Upper lobe of right lung (tissue), 1 donor: ENCODE results near the gene PFKFB1. TPM values are rescaled to one million over a fixed set of nuclear protein-coding genes. Genes with fewer than 3 reads are reported as not detected.

Experiments
- ATAC-seq: fragments of 200-7000 bp; cut with Tn5 transposase; one replicate; pipeline ENCODE4 v1.9.1; 2020; ENCODE audit warnings: mild to moderate bottlenecking, moderate library complexity
- DNase-seq: peaks from one replicate; pipeline ENCODE4 v3.0.0-alpha.2; 2020
- H3K27ac ChIP-seq: fragments of 200-600 bp; one replicate; pipeline ENCODE4 v1.8.0; 2022
- H3K27me3 ChIP-seq: fragments of 200-600 bp; one replicate; pipeline ENCODE4 v1.8.0; 2022; ENCODE audit warnings: mild to moderate bottlenecking
- H3K36me3 ChIP-seq: fragments of 200-600 bp; one replicate; pipeline ENCODE4 v1.8.0; 2022
- H3K4me1 ChIP-seq: fragments of 200-600 bp; one replicate; pipeline ENCODE4 v1.8.0; 2022
- H3K4me3 ChIP-seq: fragments of 200-600 bp; one replicate; pipeline ENCODE4 v1.8.0; 2022; ENCODE audit warnings: mild to moderate bottlenecking
- H3K9me3 ChIP-seq: fragments of 200-600 bp; one replicate; pipeline ENCODE4 v1.8.0; 2022
- CTCF ChIP-seq: fragments of 200-600 bp; IDR thresholded peaks from one replicate; pipeline ENCODE4 v1.8.0; 2022; ENCODE audit warnings: antibody characterized with exemption
- intact Hi-C: fragments of 100-400 bp; cut with DNase I; formaldehyde crosslinking; loops from one replicate; pipeline ENCODE4 v1.11.0; 2022
- long read RNA-seq: library from polyadenylated mRNA; unstranded; transcript quantifications from one replicate; pipeline ENCODE4 v2.0.0, GENCODE V29; 2021
- total RNA-seq: library from RNA; stranded (reverse); fragmentation: NEBNext Ultra II Directional; extraction: Animal tissue kit (Norgen Biotek cat#: 25700); gene quantifications from one replicate; pipeline ENCODE4 v1.2.1, GENCODE V29; 2021
- donor health status: DM: no; HTN: yes; CAD: no; lungs with severe emphysema.

The PFKFB1 gene
- total RNA-seq = not detected
- long read RNA-seq = 0 reads

GRCh38 chrX:54994099-54994498 is at the start of gene PFKFB1:
Gene PFKFB1, minus strand, starts transcription at chrX:54994188. Its CDS starts 181 bp downstream, at chrX:54994007.
- ATAC-seq = no peak
- H3K4me3 ChIP-seq = no peak within 1 kb of the TSS
- intact Hi-C loops = no loop called here
- no peak for DNase-seq
- H3K27ac ChIP-seq = no peak within 1 kb of the TSS
- no peaks in the 10 kb centered on the region for H3K36me3 ChIP-seq
- no peaks in the 10 kb centered on the region for H3K4me1 ChIP-seq
- no peaks in the 10 kb centered on the region for H3K27me3 ChIP-seq
- no peak for TF ChIP-seq CTCF
- H3K9me3 ChIP-seq = no peaks in the 10 kb centered on the region

DNA sequence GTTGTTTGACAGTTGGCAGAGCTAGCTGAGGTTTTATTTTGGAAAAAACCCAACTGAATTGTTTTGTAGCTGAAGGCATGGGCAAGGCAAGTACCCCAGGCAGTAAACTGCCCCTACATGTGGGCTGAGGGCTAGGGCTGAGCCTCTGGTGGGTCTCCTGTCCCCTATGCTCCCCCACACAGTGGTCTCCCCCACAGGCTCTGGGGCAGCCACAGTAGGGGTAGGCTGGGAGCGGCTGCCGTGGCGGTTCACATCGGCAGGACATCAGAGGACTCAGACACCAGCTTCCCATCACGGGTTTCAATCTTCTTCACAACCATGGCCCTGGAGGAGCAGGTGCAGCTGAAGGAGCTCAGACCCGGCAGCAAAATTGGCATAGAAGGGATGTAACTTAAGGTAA is 47.5 kb upstream of the PFKFB1 start:
- Histone ChIP-seq H3K9me3 (no peaks in the 10 kb centered on the region), H3K27me3 (no peaks in the 10 kb centered on the region), H3K27ac (no peak overlapping the region), H3K36me3 (no peaks in the 10 kb centered on the region), H3K4me3 (no peak overlapping the region), H3K4me1 (no peaks in the 10 kb centered on the region)
- ATAC-seq = no peak
- DNase-seq = no peak
- intact Hi-C loops = no loop called here
- TF ChIP-seq CTCF = no peak

- intact Hi-C loops = no loop called here
- ATAC-seq = no peak
- no peaks in the 10 kb centered on the region for H3K27me3 ChIP-seq
Observed at GRCh38 chrX:55039471-55039870, 45.5 kb upstream of the PFKFB1 start.

DNA sequence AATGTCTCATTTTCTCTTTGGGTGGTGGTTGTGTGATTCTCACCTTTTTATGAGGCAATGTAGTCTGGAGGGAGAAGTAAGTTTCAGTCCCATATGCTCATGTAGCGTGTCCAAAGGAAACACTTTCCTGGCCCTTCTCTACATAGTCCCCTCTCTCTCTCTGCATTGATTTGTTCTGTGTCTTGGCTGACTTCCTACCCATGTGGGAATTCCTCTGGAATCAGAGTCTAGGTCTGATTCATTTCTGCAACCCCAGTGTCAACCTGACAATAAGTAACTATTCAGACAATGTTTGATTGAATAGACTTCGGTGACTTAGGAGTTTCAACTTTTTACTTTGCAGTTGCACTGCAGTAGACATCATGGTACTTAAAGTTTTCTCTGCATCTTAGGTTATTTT is 39.4 kb upstream of the PFKFB1 start:
- Histone ChIP-seq H3K27me3 (no peaks in the 10 kb centered on the region), H3K9me3 (no peaks in the 10 kb centered on the region), H3K4me3 (no peak overlapping the region), H3K4me1 (no peaks in the 10 kb centered on the region), H3K36me3 (no peaks in the 10 kb centered on the region), H3K27ac (no peak overlapping the region)
- TF ChIP-seq CTCF = no peak
- no peak for ATAC-seq
- DNase-seq = no peak
- intact Hi-C loops = no loop called here

More at GRCh38 chrX:55039471-55039870, 45.5 kb upstream of the PFKFB1 start:
- TF ChIP-seq CTCF = no peak
- H3K9me3 ChIP-seq = no peaks in the 10 kb centered on the region
- H3K4me3 ChIP-seq = no peak overlapping the region
- no peak overlapping the region for H3K27ac ChIP-seq
- H3K4me1 ChIP-seq = no peaks in the 10 kb centered on the region
- DNase-seq = no peak
- H3K36me3 ChIP-seq = no peaks in the 10 kb centered on the region

DNA sequence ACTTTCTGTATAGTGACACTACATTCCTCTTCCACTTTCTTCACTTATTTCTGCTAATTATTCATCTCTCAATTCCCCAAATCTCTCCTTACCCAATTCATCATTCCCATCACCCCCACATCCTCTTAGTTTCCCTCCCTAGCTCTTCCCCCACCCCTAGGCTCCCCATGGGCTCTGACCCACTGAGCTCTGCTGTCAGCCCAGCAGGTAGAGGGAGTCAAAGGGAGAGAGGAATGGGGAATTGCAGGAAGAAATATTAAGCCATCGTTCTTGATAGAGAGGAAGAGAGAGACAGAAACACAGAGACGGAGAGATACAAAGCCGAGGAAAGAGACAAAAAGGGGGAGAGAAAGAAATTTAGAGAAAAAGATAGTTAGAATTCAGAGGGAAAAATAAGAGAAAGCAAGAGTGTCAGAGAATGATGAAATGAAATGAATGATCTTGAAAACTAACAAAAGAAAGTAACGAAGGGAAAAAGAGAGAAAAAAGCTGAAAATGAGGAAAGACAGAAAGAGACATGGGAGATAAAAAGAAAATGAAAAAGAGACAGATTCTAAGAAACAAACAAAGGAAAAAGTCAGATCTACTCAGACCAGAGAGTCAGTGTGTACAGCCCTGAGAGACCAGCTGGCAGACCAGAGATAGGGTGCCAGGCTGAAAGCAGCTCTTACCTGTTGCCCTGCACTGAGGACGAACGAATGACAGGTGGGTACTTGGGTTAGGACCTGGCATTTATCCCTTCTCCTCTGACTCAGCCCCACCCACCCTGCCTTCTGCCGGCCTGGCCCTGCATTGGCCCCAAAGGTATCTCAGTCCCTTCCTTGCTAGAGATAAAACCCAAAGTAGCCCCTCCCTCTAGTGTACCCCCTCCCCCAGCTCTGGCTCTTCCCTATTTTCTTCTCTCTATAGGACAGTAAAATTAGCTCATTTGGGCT is 36.5 kb upstream of the PFKFB1 start, which contains the start of gene ALAS2:
Gene ALAS2, minus strand, starts transcription at position 707 of the 935 bp plus-strand sequence. CDS start 4,977 bp downstream, outside the sequence.
- H3K9me3 ChIP-seq = no peaks in the 10 kb centered on the region
- ATAC-seq = no peak
- no peaks in the 10 kb centered on the region for H3K36me3 ChIP-seq
- intact Hi-C loops = no loop called here
- no peaks in the 10 kb centered on the region for H3K4me1 ChIP-seq
- H3K27me3 ChIP-seq = no peaks in the 10 kb centered on the region
- no peak within 1 kb of the TSS for H3K27ac ChIP-seq
- TF ChIP-seq CTCF = no peak
- no peak for DNase-seq
- H3K4me3 ChIP-seq = no peak within 1 kb of the TSS
